Muscle layer of duodenum (tissue), 2 donors: Measurements from ENCODE around the gene EXOC6.
"Not testable (repeated sequence)": the region's sequence is repeated elsewhere in the genome, so short reads cannot be mapped to it uniquely, and the experiment has no call there.

ENCODE experiments used
- H3K27ac ChIP-seq: one replicate; pipeline ENCODE4 v1.7.0; 2013; ENCODE audit warnings: mild to moderate bottlenecking, low read length
- H3K27me3 ChIP-seq: one replicate; pipeline ENCODE4 v1.7.0; 2013; ENCODE audit warnings: low read depth, mild to moderate bottlenecking, control low read depth, low read length
- H3K36me3 ChIP-seq, 2 donors: one replicate each; pipeline ENCODE4 v1.7.0; 2013; ENCODE audit warnings: low read length in 2 of 2, control low read depth in 1 of 2, mild to moderate bottlenecking in 1 of 2; ENCODE audit not compliant: insufficient read depth in 2 of 2, control insufficient read depth in 1 of 2
- H3K4me1 ChIP-seq, 2 donors: one replicate each; pipeline ENCODE4 v1.7.0; 2013; ENCODE audit warnings: low read length in 2 of 2, mild to moderate bottlenecking in 2 of 2, control low read depth in 1 of 2, moderate library complexity in 1 of 2; ENCODE audit not compliant: insufficient read depth in 2 of 2, control insufficient read depth in 1 of 2
- H3K4me3 ChIP-seq, 2 donors: one replicate each; pipeline ENCODE4 v1.7.0; 2013; ENCODE audit warnings: low read length in 2 of 2, low read depth in 1 of 2, mild to moderate bottlenecking in 1 of 2
- H3K9me3 ChIP-seq, 2 donors: one replicate each; pipeline ENCODE4 v1.7.0; 2013; ENCODE audit warnings: low read length in 2 of 2, control low read depth in 1 of 2, mild to moderate bottlenecking in 1 of 2; ENCODE audit not compliant: control insufficient read depth in 1 of 2
- donor health status: healthy.

The EXOC6 gene

DNA sequence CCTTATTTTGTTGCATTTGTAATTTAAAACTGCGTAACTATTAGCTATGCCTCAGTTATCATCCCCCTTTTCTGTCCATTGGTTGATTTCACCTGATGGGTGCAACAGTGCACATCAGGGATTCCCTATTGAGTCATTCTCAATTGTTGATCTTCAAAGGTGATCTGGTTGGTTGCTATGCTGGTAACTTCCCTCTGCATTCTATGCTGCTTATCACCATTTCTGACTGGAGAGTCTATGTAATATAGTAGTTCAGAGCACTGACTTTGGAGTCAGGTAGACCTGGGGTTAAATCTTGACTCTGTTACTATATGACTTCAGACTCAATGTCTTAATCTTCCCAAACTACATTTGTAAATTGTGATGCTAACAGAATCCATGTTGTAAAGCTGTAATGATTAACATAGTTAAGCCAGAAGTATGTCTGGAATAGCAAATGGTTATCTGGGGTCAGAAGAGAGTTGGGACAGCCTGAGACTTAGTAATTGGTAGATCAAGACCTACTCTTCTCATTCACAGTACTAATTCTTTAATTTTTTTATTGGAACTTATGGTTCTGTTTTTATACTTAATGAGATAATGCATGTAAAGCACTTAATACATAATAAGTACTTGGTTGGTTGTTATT, 38.1 kb downstream of the EXOC6 start:
- H3K4me3 ChIP-seq: no peak overlapping the region
- H3K27me3 ChIP-seq: no peaks in the 10 kb centered on the region
- no peaks in the 10 kb centered on the region for H3K4me1 ChIP-seq
- H3K36me3 ChIP-seq: no peaks in the 10 kb centered on the region
- H3K27ac ChIP-seq: no peak overlapping the region
- no peaks in the 10 kb centered on the region for H3K9me3 ChIP-seq

DNA sequence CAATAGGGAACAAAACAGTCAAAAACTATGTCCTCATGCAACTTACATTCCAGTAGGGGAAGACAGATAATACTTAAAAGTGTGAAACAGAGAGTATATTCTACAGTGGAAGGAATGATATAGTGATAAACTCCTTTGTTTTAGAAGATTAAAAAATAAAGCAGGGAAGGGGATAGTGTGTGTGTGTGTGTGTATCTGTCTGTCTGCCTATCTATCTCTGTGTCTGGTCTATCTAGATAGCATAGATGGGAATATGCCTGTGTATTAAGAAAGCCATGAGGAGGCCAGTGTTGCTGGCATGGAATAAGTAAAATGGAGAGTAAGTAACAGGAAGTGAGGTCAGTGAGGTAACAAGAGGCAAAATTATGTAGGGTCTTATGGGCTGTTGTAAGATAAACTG, 42.2 kb downstream of the EXOC6 start:
- Histone ChIP-seq H3K27ac (no peak overlapping the region), H3K4me1 (peaks cover 4 to 14% of the 10 kb centered on the region in 2 donors), H3K27me3 (no peaks in the 10 kb centered on the region), H3K36me3 (no peaks in the 10 kb centered on the region), H3K9me3 (no peaks in the 10 kb centered on the region), H3K4me3 (no peak overlapping the region)

DNA sequence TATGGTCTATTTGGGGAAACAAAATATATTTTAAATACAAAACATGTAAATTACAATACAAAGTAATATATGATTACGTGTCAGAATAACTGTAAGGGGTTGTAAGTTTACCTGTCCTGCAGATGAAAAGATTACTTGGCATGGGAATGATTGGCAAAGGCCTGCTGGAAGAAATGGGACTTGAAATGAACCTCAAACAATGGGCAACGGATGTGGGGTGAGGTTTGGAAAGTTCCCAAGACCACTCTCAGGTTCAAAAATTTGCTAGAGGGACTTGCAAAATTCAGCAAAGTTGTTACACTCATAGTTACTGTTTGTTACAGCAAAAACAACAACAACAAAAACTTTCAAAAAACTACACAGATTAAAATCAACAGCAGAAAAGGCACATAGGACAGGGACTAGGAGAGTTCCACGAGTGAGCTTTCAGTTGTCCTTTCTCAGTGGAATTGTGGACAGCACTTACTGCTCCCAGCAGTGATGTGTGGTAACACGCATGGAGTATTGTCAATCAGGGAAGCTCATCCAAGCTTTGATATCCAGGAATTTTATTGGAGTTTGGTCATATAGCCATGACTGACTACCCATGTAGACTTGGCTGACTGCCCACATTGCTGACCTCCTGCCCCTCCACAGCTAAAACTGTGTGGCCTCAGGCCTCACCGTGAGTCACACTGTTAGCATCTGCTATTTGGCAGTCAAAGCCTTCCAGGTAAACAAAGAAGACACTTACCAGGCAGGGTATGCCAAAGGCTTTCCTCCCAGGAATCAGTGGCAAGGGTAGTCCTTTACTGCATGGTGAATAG, 43.8 kb downstream of the EXOC6 start:
- H3K9me3 ChIP-seq: no peaks in the 10 kb centered on the region
- no peaks in the 10 kb centered on the region for H3K36me3 ChIP-seq
- peaks cover 4 to 14% of the 10 kb centered on the region in 2 donors for H3K4me1 ChIP-seq
- no peaks in the 10 kb centered on the region for H3K27me3 ChIP-seq
- H3K4me3 ChIP-seq: no peak overlapping the region
- no peak overlapping the region for H3K27ac ChIP-seq

DNA sequence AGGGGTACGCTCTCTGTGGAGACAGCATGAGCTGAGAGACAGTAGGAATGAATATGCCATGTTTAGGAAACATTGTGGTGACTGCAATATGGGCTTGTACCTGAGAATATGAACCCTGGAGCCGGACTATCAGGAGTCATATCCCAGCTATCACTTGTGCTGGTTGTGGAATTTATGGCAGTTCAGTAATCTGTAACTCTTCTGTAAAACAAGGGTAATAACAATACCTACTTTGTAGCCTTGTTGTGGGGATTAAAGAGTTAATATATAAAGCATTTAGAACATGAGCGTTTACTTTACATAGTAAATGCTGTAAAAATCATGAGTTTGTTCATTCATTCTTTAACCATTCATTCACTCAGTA, 44.4 kb downstream of the EXOC6 start:
- Histone ChIP-seq H3K27me3 (no peaks in the 10 kb centered on the region), H3K27ac (no peak overlapping the region), H3K36me3 (peaks cover 0 to 3% of the 10 kb centered on the region in 2 donors), H3K4me1 (peaks cover 4 to 14% of the 10 kb centered on the region in 2 donors), H3K4me3 (no peak overlapping the region), H3K9me3 (no peaks in the 10 kb centered on the region)

DNA sequence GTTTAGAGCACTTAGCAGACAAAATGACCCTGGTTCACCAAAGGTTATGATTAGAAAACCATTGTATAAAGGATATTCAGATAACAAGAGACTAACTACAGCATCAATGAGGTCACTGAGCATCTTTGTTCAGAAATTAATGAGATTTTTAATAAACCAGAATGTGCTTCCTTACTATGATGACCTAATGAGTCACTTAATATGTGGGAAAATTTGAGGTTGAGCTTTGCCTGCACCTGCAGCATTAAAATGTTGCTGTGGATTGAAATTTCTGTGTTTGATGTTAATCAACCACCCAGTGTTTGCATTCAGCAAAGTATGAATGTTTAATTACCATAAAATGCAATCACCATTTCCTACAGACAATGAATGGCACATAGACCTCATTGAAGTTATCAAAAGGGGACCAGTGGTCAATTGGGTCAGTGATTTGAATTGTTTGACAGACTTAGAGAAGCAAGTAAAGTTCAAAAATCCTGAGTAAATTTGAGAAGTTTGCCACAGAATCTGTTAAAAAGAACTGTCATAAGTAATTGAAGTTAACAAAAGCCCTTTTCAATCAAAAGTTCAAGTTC, 45.8 kb downstream of the EXOC6 start:
- Histone ChIP-seq H3K4me1 (peaks cover 4 to 14% of the 10 kb centered on the region in 2 donors), H3K36me3 (peaks cover 0 to 6% of the 10 kb centered on the region in 2 donors), H3K9me3 (no peaks in the 10 kb centered on the region), H3K4me3 (no peak overlapping the region), H3K27me3 (no peaks in the 10 kb centered on the region), H3K27ac (no peak overlapping the region)

DNA sequence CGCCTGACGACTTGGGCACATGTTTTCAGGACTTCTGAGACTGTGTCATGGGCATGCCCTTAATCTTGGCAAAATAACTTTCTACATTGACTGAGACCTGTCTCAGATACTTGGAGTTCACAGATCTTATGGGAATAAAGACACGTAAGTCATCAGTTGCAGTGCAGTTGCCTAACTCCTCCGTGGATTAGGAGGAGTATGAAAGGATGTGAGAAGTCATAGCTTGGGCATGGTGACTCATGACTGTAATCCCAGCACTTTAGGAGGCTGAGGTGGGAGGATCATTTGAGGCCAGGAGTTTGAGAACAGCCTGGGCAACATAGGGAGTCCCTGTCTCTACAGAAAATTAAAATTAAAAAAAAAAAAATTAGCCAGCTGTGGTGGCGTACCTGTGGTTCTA, 49.6 kb downstream of the EXOC6 start:
- H3K9me3 ChIP-seq: no peaks in the 10 kb centered on the region
- H3K27me3 ChIP-seq: no peaks in the 10 kb centered on the region
- H3K4me3 ChIP-seq: no peak overlapping the region

DNA sequence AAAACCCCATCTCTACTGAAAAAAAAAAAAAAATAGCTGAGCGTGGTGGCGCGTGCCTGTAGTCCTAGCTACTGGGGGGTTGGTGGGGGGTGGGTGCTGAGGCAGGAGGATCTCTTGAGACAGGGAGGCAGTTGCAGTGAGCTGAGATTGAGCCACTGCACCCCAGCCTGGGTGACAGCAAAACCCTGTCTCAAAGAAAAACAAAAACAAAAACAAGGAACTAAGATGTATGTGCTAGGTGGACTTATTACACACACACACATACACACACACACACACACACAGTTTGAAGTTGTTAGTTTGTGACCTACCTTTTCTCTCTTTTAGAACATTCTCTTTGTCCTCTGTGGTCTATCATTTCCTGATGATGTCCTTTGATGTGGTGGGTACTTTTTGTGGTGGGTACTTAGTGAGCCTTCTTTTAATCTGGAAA, 53.5 kb downstream of the EXOC6 start:
- Histone ChIP-seq H3K9me3 (no peaks in the 10 kb centered on the region), H3K4me1 (no peaks in the 10 kb centered on the region), H3K27ac (no peak overlapping the region)

More for the DNA sequence above, 49.6 kb downstream of the EXOC6 start:
- Histone ChIP-seq H3K27ac (no peak overlapping the region), H3K36me3 (peaks cover 0 to 6% of the 10 kb centered on the region in 2 donors), H3K4me1 (peaks cover 0 to 2% of the 10 kb centered on the region in 2 donors)

DNA sequence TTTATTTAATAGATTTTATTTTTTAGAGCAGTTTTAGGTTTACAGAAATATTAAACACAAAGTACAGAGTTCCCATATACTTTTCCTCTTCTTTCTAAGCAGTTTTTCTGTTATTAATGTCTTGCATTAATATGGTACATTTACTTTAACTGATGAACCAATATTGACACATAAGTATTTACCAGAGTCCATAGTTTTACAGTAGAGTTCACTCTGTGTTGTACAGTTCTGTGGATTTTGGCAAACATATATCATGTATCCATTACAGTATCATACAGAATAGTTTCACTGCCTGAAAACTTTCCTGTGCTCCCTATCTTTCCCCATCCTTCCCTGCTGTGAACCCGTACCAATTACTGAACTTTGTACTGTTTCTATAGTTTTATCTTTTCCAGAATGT, 55.3 kb downstream of the EXOC6 start:
- no peaks in the 10 kb centered on the region for H3K9me3 ChIP-seq
- H3K4me1 ChIP-seq: no peaks in the 10 kb centered on the region
- no peaks in the 10 kb centered on the region for H3K27me3 ChIP-seq
- peaks cover 0 to 8% of the 10 kb centered on the region in 2 donors for H3K36me3 ChIP-seq
- no peak overlapping the region for H3K27ac ChIP-seq
- H3K4me3 ChIP-seq: no peak overlapping the region

More for the DNA sequence above, 53.5 kb downstream of the EXOC6 start:
- peaks cover 0 to 6% of the 10 kb centered on the region in 2 donors for H3K36me3 ChIP-seq
- no peak overlapping the region for H3K4me3 ChIP-seq
- no peaks in the 10 kb centered on the region for H3K27me3 ChIP-seq

DNA sequence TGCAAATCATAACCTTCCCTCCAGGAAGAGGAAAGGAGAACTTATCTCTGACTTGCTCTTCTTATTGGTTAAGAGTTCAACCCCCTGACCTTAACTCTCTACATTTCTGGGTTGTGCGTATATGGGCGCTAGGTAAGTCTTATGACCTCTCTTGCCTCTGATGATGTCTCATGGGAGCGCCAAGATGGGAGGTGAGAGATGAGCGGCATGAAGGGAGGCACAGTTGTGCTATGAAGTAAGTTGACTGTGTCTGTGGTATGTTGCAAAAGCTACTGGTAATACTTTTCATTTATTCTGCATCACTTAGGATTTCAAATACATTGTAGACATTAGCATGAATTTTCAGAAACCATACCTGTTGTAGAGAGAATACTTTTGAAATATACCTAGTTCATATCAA, 59.0 kb downstream of the EXOC6 start:
- H3K9me3 ChIP-seq: no peaks in the 10 kb centered on the region
- no peak overlapping the region for H3K27ac ChIP-seq
- no peaks in the 10 kb centered on the region for H3K4me1 ChIP-seq
- no peaks in the 10 kb centered on the region for H3K27me3 ChIP-seq
- peaks cover 0 to 11% of the 10 kb centered on the region in 2 donors for H3K36me3 ChIP-seq
- H3K4me3 ChIP-seq: no peak overlapping the region

DNA sequence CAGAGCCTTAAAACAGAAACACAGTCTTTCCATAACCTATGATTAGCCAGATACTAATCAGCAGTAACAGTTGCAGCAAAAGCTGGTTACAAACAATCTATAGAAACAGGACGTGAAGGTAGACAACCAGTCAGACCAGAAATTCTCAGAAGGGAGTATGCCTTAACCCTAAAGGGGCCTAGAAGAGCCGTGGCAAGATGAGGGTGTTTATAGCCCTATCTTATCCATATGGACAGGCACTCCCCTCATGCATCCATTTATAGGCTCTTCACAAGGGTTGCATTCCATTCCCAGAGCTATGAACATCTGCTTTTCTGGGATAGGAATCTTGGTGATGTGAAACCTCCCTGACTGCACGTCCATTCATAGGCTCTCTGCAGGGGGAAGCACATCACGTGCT, 64.3 kb downstream of the EXOC6 start:
- not testable (repeated sequence) for H3K36me3 ChIP-seq, H3K4me1 ChIP-seq, H3K9me3 ChIP-seq, H3K27ac ChIP-seq, H3K4me3 ChIP-seq, H3K27me3 ChIP-seq

DNA sequence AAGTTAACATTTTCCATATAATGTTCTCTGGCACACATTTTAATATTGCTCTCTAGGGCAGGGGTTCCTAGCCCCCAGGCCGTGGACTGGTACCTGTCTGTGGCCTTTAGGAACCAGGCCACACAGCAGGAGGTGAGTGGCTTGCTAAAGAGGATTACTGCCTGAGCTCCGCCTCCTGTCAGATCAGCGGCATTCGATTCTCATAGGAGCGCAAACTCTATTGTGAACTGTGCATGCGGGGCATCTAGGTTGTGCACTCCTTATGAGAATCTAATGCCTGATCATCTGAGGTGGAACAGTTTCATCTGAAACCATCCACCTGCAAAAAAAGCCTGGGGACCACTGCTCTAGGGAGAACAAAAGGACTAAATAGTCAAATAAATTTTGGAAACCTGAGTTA, 65.7 kb downstream of the EXOC6 start:
- no peaks in the 10 kb centered on the region for H3K4me1 ChIP-seq
- H3K4me3 ChIP-seq: no peak overlapping the region
- H3K27ac ChIP-seq: no peak overlapping the region
- H3K27me3 ChIP-seq: no peaks in the 10 kb centered on the region
- no peaks in the 10 kb centered on the region for H3K9me3 ChIP-seq
- peaks cover 0 to 13% of the 10 kb centered on the region in 2 donors for H3K36me3 ChIP-seq
